ENCODE data around the gene ARHGEF6.

- TF ChIP-seq CTCF (IDR thresholded peaks at IDR 0.05) (no peak), POLR2AphosphoS5 (IDR thresholded peaks at IDR 0.05; ENCODE audit: insufficient read depth in 1 of 2, low read depth in 1 of 2) (no peak)
Measured at GRCh38 chrX:136652822-136653723, 127.7 kb downstream of the ARHGEF6 start.

Data from vagina (tissue), 2 donors.